H9 (cell line): ENCODE data around the gene CACTIN. TPM values are rescaled to one million over a fixed set of nuclear protein-coding genes. Genes with fewer than 3 reads are reported as not detected.
A peak's percentile ranks its signal among the peaks of the same experiment; 100 is the strongest.

Experiments
- DNase-seq: peaks from one replicate; pipeline ENCODE4 v3.0.0-alpha.2; 2017
- H2AFZ ChIP-seq: one replicate; pipeline ENCODE4 v1.6.1; 2013; ENCODE audit warnings: mild to moderate bottlenecking, low read length, control low read depth, moderate library complexity
- H2AK5ac ChIP-seq: 2 replicates; pipeline ENCODE4 v1.6.1; 2013; ENCODE audit warnings: low read length, control low read depth, mixed read lengths; ENCODE audit not compliant: insufficient read length
- H2BK120ac ChIP-seq: one replicate; pipeline ENCODE4 v1.6.1; 2013; ENCODE audit warnings: low read depth, mild to moderate bottlenecking, low read length, control low read depth, inconsistent platforms; ENCODE audit not compliant: poor library complexity, severe bottlenecking
- H2BK12ac ChIP-seq: 2 replicates; pipeline ENCODE4 v1.6.1; 2013; ENCODE audit warnings: low read length, control low read depth, mixed read lengths, low read depth; ENCODE audit not compliant: insufficient read length
- H2BK15ac ChIP-seq: 2 replicates; pipeline ENCODE4 v1.6.1; 2013; ENCODE audit warnings: low read depth, low read length, control low read depth
- H2BK20ac ChIP-seq: one replicate; pipeline ENCODE4 v1.6.1; 2013; ENCODE audit warnings: low read depth, mild to moderate bottlenecking, low read length, control low read depth, inconsistent platforms; ENCODE audit not compliant: poor library complexity, severe bottlenecking
- H2BK5ac ChIP-seq: 2 replicates; pipeline ENCODE4 v1.6.1; 2013; ENCODE audit warnings: low read length, control low read depth, mixed read lengths; ENCODE audit not compliant: insufficient read length
- H3K14ac ChIP-seq: 2 replicates; pipeline ENCODE4 v1.6.1; 2013; ENCODE audit warnings: low read length, control low read depth; ENCODE audit not compliant: insufficient read depth
- H3K18ac ChIP-seq: 2 replicates; pipeline ENCODE4 v1.6.1; 2013; ENCODE audit warnings: low read depth, mild to moderate bottlenecking, mixed read lengths, low read length, control low read depth; ENCODE audit not compliant: insufficient read length
- H3K23ac ChIP-seq: 2 replicates; pipeline ENCODE4 v1.6.1; 2013; ENCODE audit warnings: low read length, control low read depth, mixed read lengths, low read depth; ENCODE audit not compliant: insufficient read length
- H3K23me2 ChIP-seq: 2 replicates; pipeline ENCODE4 v1.6.1; 2013; ENCODE audit warnings: low read depth, mild to moderate bottlenecking, mixed read lengths, low read length, control low read depth; ENCODE audit not compliant: insufficient read length, poor library complexity, severe bottlenecking
- H3K27ac ChIP-seq: 2 replicates; pipeline ENCODE4 v1.5.1; 2013; ENCODE audit warnings: low read length, control low read depth, mixed read lengths, low read depth; ENCODE audit not compliant: insufficient read length
- H3K27me3 ChIP-seq: 2 replicates; pipeline ENCODE4 v1.6.1; 2013; ENCODE audit warnings: low read length, control low read depth, inconsistent platforms; ENCODE audit not compliant: insufficient read depth
- H3K4ac ChIP-seq: 2 replicates; pipeline ENCODE4 v1.6.1; 2013; ENCODE audit warnings: low read depth, mild to moderate bottlenecking, control low read depth, inconsistent platforms, low read length, moderate library complexity
- H3K4me1 ChIP-seq: 2 replicates; pipeline ENCODE4 v1.6.1; 2013; ENCODE audit warnings: low read length, control low read depth, inconsistent platforms; ENCODE audit not compliant: insufficient read depth
- H3K4me2 ChIP-seq: 2 replicates; pipeline ENCODE4 v1.6.1; 2013; ENCODE audit warnings: low read length, control low read depth, mixed read lengths; ENCODE audit not compliant: insufficient read length, insufficient read depth
- H3K56ac ChIP-seq: 2 replicates; pipeline ENCODE4 v1.6.1; 2013; ENCODE audit warnings: low read depth, mild to moderate bottlenecking, mixed read lengths, low read length, control low read depth; ENCODE audit not compliant: insufficient read length
- H3K79me1 ChIP-seq: 2 replicates; pipeline ENCODE4 v1.6.1; 2013; ENCODE audit warnings: low read depth, mild to moderate bottlenecking, moderate library complexity, low read length, control low read depth, inconsistent platforms; ENCODE audit not compliant: insufficient read depth, poor library complexity, severe bottlenecking
- H3K79me2 ChIP-seq: 2 replicates; pipeline ENCODE4 v1.6.1; 2013; ENCODE audit warnings: low read length, control low read depth, inconsistent platforms; ENCODE audit not compliant: insufficient read depth
- H3K9ac ChIP-seq: 2 replicates; pipeline ENCODE4 v1.6.1; 2013; ENCODE audit warnings: low read length, control low read depth, mixed read lengths; ENCODE audit not compliant: insufficient read length; ENCODE audit errors: extremely low read depth
- H3K9me3 ChIP-seq: one replicate; pipeline ENCODE4 v1.6.1; 2013; ENCODE audit warnings: low read depth, low read length, inconsistent platforms; ENCODE audit not compliant: control insufficient read depth
- H3T11ph ChIP-seq: one replicate; pipeline ENCODE4 v1.6.1; 2013; ENCODE audit warnings: mild to moderate bottlenecking, low read length, control low read depth, inconsistent platforms
- H4K20me1 ChIP-seq: one replicate; pipeline ENCODE4 v1.6.1; 2013; ENCODE audit not compliant: control insufficient read depth, insufficient read length, insufficient read depth
- H4K5ac ChIP-seq: 2 replicates; pipeline ENCODE4 v1.6.1; 2013; ENCODE audit warnings: low read depth, mild to moderate bottlenecking, mixed read lengths, low read length, control low read depth; ENCODE audit not compliant: insufficient read length
- H4K8ac ChIP-seq: replicated peaks from 2 replicates; pipeline ENCODE4 v1.6.1; 2013; ENCODE audit warnings: low read length, control low read depth, mixed read lengths, low read depth; ENCODE audit not compliant: insufficient read length
- H4K91ac ChIP-seq: 2 replicates; pipeline ENCODE4 v1.6.1; 2013; ENCODE audit warnings: low read depth, mild to moderate bottlenecking, moderate library complexity, mixed read lengths, low read length, control low read depth; ENCODE audit not compliant: insufficient read length
- H3K27ac Mint-ChIP-seq, 3 experiments: 2 replicates in 2 of 3; 3 replicates in 1 of 3; pipeline ENCODE4 v1.8.0; 2020 to 2021; ENCODE audit warnings: mixed read lengths in 3 of 3, mild to moderate bottlenecking in 1 of 3, moderate library complexity in 1 of 3
- H3K27me3 Mint-ChIP-seq: 2 replicates; pipeline ENCODE4 v1.8.0; 2021; ENCODE audit warnings: low read depth, mild to moderate bottlenecking, moderate library complexity, mixed read lengths
- H3K36me3 Mint-ChIP-seq, 3 experiments: 2 replicates in 2 of 3; 3 replicates in 1 of 3; pipeline ENCODE4 v1.8.0; 2020 to 2021; ENCODE audit warnings: low read depth in 3 of 3, mixed read lengths in 3 of 3; ENCODE audit not compliant: insufficient read depth in 1 of 3
- H3K4me1 Mint-ChIP-seq, 2 experiments: 2 replicates each; pipeline ENCODE4 v1.8.0; 2020; ENCODE audit warnings: mixed read lengths in 2 of 2
- H3K4me3 Mint-ChIP-seq, 2 experiments: 2 replicates in 1 of 2; 3 replicates in 1 of 2; pipeline ENCODE4 v1.8.0; 2020 to 2021; ENCODE audit warnings: mild to moderate bottlenecking in 2 of 2, mixed read lengths in 2 of 2, moderate library complexity in 1 of 2
- H3K9me3 Mint-ChIP-seq, 2 experiments: 2 replicates in 1 of 2; 3 replicates in 1 of 2; pipeline ENCODE4 v1.8.0; 2020; ENCODE audit warnings: mild to moderate bottlenecking in 2 of 2, mixed read lengths in 2 of 2, moderate library complexity in 1 of 2
- WGBS: extraction: QIAGEN DNeasy Blood & Tissue Kit; methylation state at CpG from one replicate; pipeline ENCODE4 v1.1.7; 2013; ENCODE audit warnings: missing lambda C conversion rate, low lambda C conversion rate, mixed read lengths; ENCODE audit not compliant: insufficient read length; ENCODE audit errors: extremely low coverage; 5-methylcytosine and 5-hydroxymethylcytosine counted together
- total RNA-seq: library from RNA; stranded (reverse); gene quantifications from 2 replicates; pipeline ENCODE4 v1.2.1, GENCODE V29; 2021
- TF ChIP-seq, protein P1 (sequence below): fragments of 200-600 bp; sonication (generic); conservative IDR thresholded peaks from 3 replicates; pipeline ENCODE4 v1.8.0; 2021; ENCODE audit warnings: antibody characterized with exemption, mild to moderate bottlenecking

Gene CACTIN
- total RNA-seq, 1 experiment from 2014 or later = 37.3 TPM

DNA sequence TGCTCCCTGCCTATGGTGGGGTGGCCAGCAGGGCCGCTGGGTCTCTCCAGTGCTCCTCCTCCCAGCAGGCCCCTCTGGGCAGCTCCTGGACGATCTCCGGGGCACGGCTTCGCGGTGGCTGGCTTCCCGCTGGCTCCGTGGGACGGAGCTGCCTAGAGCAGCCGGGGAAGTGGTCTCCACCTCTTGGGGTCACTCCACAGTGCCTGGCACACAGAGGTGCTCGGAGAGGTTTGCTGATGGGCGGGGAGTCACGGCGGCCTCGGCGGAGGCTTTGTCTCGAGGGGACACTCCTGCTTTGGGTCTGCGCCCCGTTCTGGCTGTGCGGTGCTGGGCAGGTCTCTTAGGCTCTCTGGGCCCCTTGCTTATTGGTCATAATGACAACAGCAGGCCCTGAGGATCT is 9.9 kb upstream of the CACTIN start:
- Mint-ChIP-seq H3K9me3 (no peaks in the 10 kb centered on the region; a peak in 1 of 5 replicates), H3K4me3 (no peak overlapping the region), H3K4me1 (no peaks in the 10 kb centered on the region), H3K27me3 (no peaks in the 10 kb centered on the region), H3K36me3 (peaks cover 8 to 24% (median 16%) of the 10 kb centered on the region in 3 experiments; a peak in 6 of 7 replicates), H3K27ac (0 out of 7 replicates have a peak overlapping the region, but pooled peaks of 1 of the 3 experiments have one; percentile 14)
- Histone ChIP-seq H3K14ac (no peak overlapping the region; the same call in 1 of the 2 replicates), H2BK5ac (no peak overlapping the region), H3K79me1 (no peaks in the 10 kb centered on the region), H2BK12ac (no peak overlapping the region), H2BK20ac (no peak overlapping the region), H3K4me1 (no peaks in the 10 kb centered on the region), H2BK15ac (no peak overlapping the region), H3K4me2 (no peak overlapping the region), H3K79me2 (no peaks in the 10 kb centered on the region), H2AFZ (no peak overlapping the region), H3K23me2 (no peaks in the 10 kb centered on the region), H3K18ac (no peak overlapping the region), H4K8ac (no peak overlapping the region), H2AK5ac (no peak overlapping the region), H4K91ac (no peak overlapping the region), H3T11ph (no peak overlapping the region), H3K9me3 (no peaks in the 10 kb centered on the region), H3K27ac (no peak overlapping the region), H3K4ac (no peak overlapping the region), H3K23ac (no peak overlapping the region), H2BK120ac (no peak overlapping the region), H4K20me1 (no peaks in the 10 kb centered on the region), H3K56ac (no peak overlapping the region), H3K27me3 (no peaks in the 10 kb centered on the region), H3K9ac (no peak overlapping the region), H4K5ac (no peak overlapping the region)
- TF ChIP-seq, protein P1, sequence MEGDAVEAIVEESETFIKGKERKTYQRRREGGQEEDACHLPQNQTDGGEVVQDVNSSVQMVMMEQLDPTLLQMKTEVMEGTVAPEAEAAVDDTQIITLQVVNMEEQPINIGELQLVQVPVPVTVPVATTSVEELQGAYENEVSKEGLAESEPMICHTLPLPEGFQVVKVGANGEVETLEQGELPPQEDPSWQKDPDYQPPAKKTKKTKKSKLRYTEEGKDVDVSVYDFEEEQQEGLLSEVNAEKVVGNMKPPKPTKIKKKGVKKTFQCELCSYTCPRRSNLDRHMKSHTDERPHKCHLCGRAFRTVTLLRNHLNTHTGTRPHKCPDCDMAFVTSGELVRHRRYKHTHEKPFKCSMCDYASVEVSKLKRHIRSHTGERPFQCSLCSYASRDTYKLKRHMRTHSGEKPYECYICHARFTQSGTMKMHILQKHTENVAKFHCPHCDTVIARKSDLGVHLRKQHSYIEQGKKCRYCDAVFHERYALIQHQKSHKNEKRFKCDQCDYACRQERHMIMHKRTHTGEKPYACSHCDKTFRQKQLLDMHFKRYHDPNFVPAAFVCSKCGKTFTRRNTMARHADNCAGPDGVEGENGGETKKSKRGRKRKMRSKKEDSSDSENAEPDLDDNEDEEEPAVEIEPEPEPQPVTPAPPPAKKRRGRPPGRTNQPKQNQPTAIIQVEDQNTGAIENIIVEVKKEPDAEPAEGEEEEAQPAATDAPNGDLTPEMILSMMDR = no peak
- WGBS = no CpG with 5 or more reads among the region's 20 CpGs
- DNase-seq = no peak
